ENCODE measurements around the gene IQCN. TPM values are rescaled to one million over a fixed set of nuclear protein-coding genes. Genes with fewer than 3 reads are reported as not detected.

Gene IQCN
- total and polyA plus RNA-seq, 10 of the 15 experiments (the other 5 are each of a cell fraction or from before 2014, with no cell fraction given), result 0.01 to 0.54 (median 0.23) TPM; not detected in 3

DNA sequence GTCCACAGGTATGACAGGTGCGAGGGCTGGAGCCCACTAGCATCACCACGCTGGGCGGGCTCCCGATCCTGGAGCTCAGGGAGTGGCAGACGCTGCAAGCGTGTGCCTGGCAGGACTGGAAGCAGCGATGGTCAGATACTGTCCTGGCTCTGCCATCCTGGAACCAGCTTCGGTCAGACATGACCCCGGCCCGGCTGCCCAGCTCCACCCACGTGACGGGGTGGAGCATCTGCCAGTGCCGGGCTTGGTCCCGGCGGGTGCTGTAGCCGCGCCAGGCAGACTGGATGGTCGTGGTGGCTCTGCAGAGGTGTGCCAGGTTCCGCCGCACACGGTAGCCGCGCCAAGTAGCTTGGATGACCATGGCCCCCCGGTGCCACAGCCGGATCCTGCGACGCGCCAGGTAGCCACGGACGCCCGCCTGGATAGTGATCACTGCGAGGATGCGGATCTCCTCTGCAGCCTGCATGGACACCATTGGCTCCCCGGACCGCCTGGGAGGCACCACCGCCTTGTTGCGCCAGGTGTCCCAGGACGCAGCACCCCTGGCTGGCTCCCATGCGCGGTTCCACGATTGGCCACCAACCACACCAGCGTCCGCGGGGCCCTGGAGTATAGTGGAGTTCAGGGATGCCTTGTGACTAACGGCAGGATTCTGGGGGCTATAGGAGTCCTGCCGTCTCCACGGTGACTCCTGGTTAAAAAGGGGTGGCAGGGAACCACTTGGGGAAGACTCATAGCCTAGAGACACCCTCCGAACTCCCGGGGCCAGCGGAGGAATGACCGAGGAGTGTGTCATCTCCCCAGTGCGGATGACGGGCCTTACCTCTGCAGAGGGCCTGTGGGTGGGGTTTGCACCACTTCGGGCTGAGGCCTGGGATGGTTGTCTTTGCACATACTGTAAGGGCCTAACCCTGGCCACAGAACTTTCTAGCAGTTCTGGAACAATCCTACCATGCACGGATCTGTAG is 16.5 kb downstream of the IQCN start:
- no peak overlapping the region for H3K4me2 ChIP-seq (ENCODE audit: control insufficient read depth, insufficient read depth)
- ATAC-seq (no peak), FAIRE-seq (no peak), DNase-seq (ENCODE audit: low read depth, low spot score) (no peak)
- ChIA-PET RAD21 (ENCODE audit: unreplicated experiment) (interaction anchor here (0.8 to 1.1 kb wide), 2 partner anchors 22 to 71 kb away, joined by 3 read pairs; no protein-coding TSS in a partner anchor), POLR2A (no interaction called here), CTCF (interaction anchor here (1.3 kb wide), 1 partner anchor 22 kb away, joined by 3 read pairs; no protein-coding TSS in a partner anchor), SMC1A (ENCODE audit: uncharacterized antibody, unreplicated experiment) (no interaction called here)
- intact Hi-C loops (cut with micrococcal nuclease; ENCODE audit: unreplicated experiment) (no loop called here), in situ Hi-C loops (cut with MboI) (no loop called here)
- no TSS peak for BruUV-seq (replicated peaks)
- H3K27me3 ChIP-seq (replicated peaks in 1 of 2; ENCODE audit: control insufficient read depth in 2 of 2, insufficient read depth in 2 of 2, low read length in 1 of 2), result no peaks in the 10 kb centered on the region
- no peaks in the 10 kb centered on the region for H3K79me2 ChIP-seq (ENCODE audit: control insufficient read depth, insufficient read depth, low read length)
- H4K20me1 ChIP-seq (ENCODE audit: control insufficient read depth, insufficient read depth), result no peaks in the 10 kb centered on the region
- H2AFZ ChIP-seq (ENCODE audit: control insufficient read depth, low read depth, low read length), result no peak overlapping the region
- WGBS (ENCODE audit: insufficient coverage, insufficient replicate concordance, low lambda C conversion rate, missing lambda C conversion rate), result 73% methylated on average over 55 of the region's 55 CpGs
- H3K9me3 ChIP-seq (replicated peaks; ENCODE audit: control insufficient read depth, insufficient read depth, low read length), result no peaks in the 10 kb centered on the region
- H3K27ac ChIP-seq (ENCODE audit: control insufficient read depth, insufficient read depth), result no peak overlapping the region
- H3K9ac ChIP-seq (ENCODE audit: control insufficient read depth, insufficient read depth, low read length), result no peak overlapping the region
- no peak overlapping the region for H3K4me3 ChIP-seq
- H3K36me3 ChIP-seq (ENCODE audit: control insufficient read depth in 2 of 2, insufficient read depth in 2 of 2, low read length in 1 of 2), result no peaks in the 10 kb centered on the region
- H3K4me1 ChIP-seq (ENCODE audit: control insufficient read depth, insufficient read depth, low read length), result peaks cover 5% of the 10 kb centered on the region
- no peak for TF ChIP-seq SPI1 (IDR thresholded peaks at IDR 0.05; ENCODE audit: borderline replicate concordance, insufficient read depth, low read depth, low read length)
- TF ChIP-seq BMI1 (IDR thresholded peaks at IDR 0.05; ENCODE audit: borderline replicate concordance), result no peak
- TF ChIP-seq EP300 (IDR thresholded peaks at IDR 0.05; ENCODE audit: borderline replicate concordance in 1 of 2, control insufficient read depth in 1 of 2, low read depth in 2 of 2, low read length in 2 of 2), result no peak
- no peak for TF ChIP-seq CUX1 (IDR thresholded peaks at IDR 0.05; ENCODE audit: insufficient replicate concordance, low read depth, low read length)
- TF ChIP-seq ASH2L (IDR thresholded peaks at IDR 0.05; ENCODE audit: borderline replicate concordance, low read depth), result no peak
- no peak for TF ChIP-seq GATAD2B (conservative IDR thresholded peaks at IDR 0.05; ENCODE audit: low read depth)
- no peak for TF ChIP-seq MTA3 (IDR thresholded peaks at IDR 0.05; ENCODE audit: borderline replicate concordance, low read length)
- TF ChIP-seq TAF1 (IDR thresholded peaks at IDR 0.05; ENCODE audit: borderline replicate concordance, low read depth, low read length), result no peak
- no peak for TF ChIP-seq POU2F2 (IDR thresholded peaks at IDR 0.05; ENCODE audit: borderline replicate concordance, low read depth, low read length)
- TF ChIP-seq, protein P1, sequence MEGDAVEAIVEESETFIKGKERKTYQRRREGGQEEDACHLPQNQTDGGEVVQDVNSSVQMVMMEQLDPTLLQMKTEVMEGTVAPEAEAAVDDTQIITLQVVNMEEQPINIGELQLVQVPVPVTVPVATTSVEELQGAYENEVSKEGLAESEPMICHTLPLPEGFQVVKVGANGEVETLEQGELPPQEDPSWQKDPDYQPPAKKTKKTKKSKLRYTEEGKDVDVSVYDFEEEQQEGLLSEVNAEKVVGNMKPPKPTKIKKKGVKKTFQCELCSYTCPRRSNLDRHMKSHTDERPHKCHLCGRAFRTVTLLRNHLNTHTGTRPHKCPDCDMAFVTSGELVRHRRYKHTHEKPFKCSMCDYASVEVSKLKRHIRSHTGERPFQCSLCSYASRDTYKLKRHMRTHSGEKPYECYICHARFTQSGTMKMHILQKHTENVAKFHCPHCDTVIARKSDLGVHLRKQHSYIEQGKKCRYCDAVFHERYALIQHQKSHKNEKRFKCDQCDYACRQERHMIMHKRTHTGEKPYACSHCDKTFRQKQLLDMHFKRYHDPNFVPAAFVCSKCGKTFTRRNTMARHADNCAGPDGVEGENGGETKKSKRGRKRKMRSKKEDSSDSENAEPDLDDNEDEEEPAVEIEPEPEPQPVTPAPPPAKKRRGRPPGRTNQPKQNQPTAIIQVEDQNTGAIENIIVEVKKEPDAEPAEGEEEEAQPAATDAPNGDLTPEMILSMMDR (IDR thresholded peaks at IDR 0.05 in 2 of 3, conservative IDR thresholded peaks at IDR 0.05 in 1 of 3; ENCODE audit: control insufficient read depth in 2 of 3, extremely low read depth in 1 of 3, insufficient read depth in 1 of 3, low read depth in 3 of 3, low read length in 3 of 3), result no peak
- TF ChIP-seq, protein P2, sequence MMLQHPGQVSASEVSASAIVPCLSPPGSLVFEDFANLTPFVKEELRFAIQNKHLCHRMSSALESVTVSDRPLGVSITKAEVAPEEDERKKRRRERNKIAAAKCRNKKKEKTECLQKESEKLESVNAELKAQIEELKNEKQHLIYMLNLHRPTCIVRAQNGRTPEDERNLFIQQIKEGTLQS (IDR thresholded peaks at IDR 0.05; ENCODE audit: borderline replicate concordance, extremely low read depth, low read depth, low read length), result no peak
- TF ChIP-seq CHD1 (IDR thresholded peaks at IDR 0.05; ENCODE audit: low read depth, low read length), result no peak
